GM21390 (cell line): ENCODE data around the gene TP53.

Experiments
- ATAC-seq: cut with Tn5 transposase; IDR thresholded peaks from one replicate; pipeline ENCODE4 v1.9.1; 2021; ENCODE audit not compliant: unreplicated experiment

The TP53 gene

GRCh38 chr17:7707446-7707845 is 20.2 kb upstream of the TP53 start:
- no peak for ATAC-seq

GRCh38 chr17:7706631-7707354 is 19.5 kb upstream of the TP53 start:
- no peak for ATAC-seq

GRCh38 chr17:7705269-7706255 is 18.3 kb upstream of the TP53 start:
- ATAC-seq: no peak

GRCh38 chr17:7704601-7705268 is 17.4 kb upstream of the TP53 start, which contains the start of gene EFNB3:
Gene EFNB3, plus strand, starts transcription at chr17:7705202. Its CDS starts 397 bp downstream, at chr17:7705599.
- no peak for ATAC-seq

- no peak for ATAC-seq
Measured at GRCh38 chr17:7703584-7704479, 16.5 kb upstream of the TP53 start.

- ATAC-seq: no peak
Measured at GRCh38 chr17:7702776-7703175, 15.5 kb upstream of the TP53 start.

GRCh38 chr17:7701681-7702080 is 14.4 kb upstream of the TP53 start:
- ATAC-seq: no peak

- ATAC-seq: no peak
Measured at GRCh38 chr17:7700510-7700909, 13.2 kb upstream of the TP53 start.

GRCh38 chr17:7697828-7698588 is 10.7 kb upstream of the TP53 start:
- ATAC-seq: no peak

GRCh38 chr17:7695586-7695985 is 8.3 kb upstream of the TP53 start:
- ATAC-seq: no peak

- ATAC-seq: no peak
Measured at GRCh38 chr17:7688808-7689316, 1.6 kb upstream of the TP53 start.

GRCh38 chr17:7687908-7688807 is 868 bp upstream of the TP53 start, which contains the start of gene WRAP53:
Gene WRAP53, plus strand, starts transcription at chr17:7688477. Its CDS starts 172 bp downstream, at chr17:7688649.
- ATAC-seq: peak; percentile 68

GRCh38 chr17:7686222-7687071 is 843 bp downstream of the TP53 start:
- ATAC-seq: peak; percentile 42

- ATAC-seq: peak; percentile 44
Measured at GRCh38 chr17:7685533-7686221, 1.6 kb downstream of the TP53 start.

- ATAC-seq: no peak
Measured at GRCh38 chr17:7684851-7685532, 2.3 kb downstream of the TP53 start.

- no peak for ATAC-seq
Measured at GRCh38 chr17:7677388-7678067, 9.8 kb downstream of the TP53 start.
